K562 (cell line): ENCODE results near the gene EEF1A1. TPM values are rescaled to one million over a fixed set of nuclear protein-coding genes. Genes with fewer than 3 reads are reported as not detected.

Source experiments
- ETV5 ChIP-seq: sonication (generic); formaldehyde crosslinking; IDR thresholded peaks from 2 replicates; pipeline ENCODE4 v1.4.0; 2020; ENCODE audit warnings: low read depth, mild to moderate bottlenecking, missing genetic modification reagents
- FOXA1 ChIP-seq: fragments of 450-650 bp; IDR thresholded peaks from 2 replicates; pipeline ENCODE4 v1.6.1; 2016; ENCODE audit warnings: mild to moderate bottlenecking, borderline replicate concordance
- GATA2 ChIP-seq: sonication (generic); formaldehyde crosslinking; IDR thresholded peaks from 2 replicates; pipeline ENCODE4 v1.4.0; 2020; ENCODE audit warnings: mild to moderate bottlenecking, missing genetic modification reagents
- GATAD2B ChIP-seq: fragments of 450-650 bp; IDR thresholded peaks from 2 replicates; pipeline ENCODE4 v1.6.1; 2017; ENCODE audit warnings: mild to moderate bottlenecking, borderline replicate concordance
- HLTF ChIP-seq: fragments of 450-650 bp; IDR thresholded peaks from 2 replicates; pipeline ENCODE4 v1.6.1; 2016
- KAT8 ChIP-seq: fragments of 450-650 bp; IDR thresholded peaks from 2 replicates; pipeline ENCODE4 v1.6.1; 2016; ENCODE audit warnings: low read depth, mild to moderate bottlenecking
- NFIC ChIP-seq: fragments of 450-650 bp; IDR thresholded peaks from 2 replicates; pipeline ENCODE4 v1.6.1; 2017; ENCODE audit warnings: mild to moderate bottlenecking, inconsistent platforms
- SMARCB1 ChIP-seq: IDR thresholded peaks from 2 replicates; pipeline ENCODE4 v1.6.1; 2011; ENCODE audit warnings: improper control_type of control experiment, low read depth; ENCODE audit not compliant: insufficient read length
- STAT5A ChIP-seq: IDR thresholded peaks from 2 replicates; pipeline ENCODE4 v1.6.1; 2012; ENCODE audit warnings: low read length, inconsistent platforms, borderline replicate concordance
- ZFP30 ChIP-seq: fragments of 250-450 bp; sonication (Bioruptor Pico); IDR thresholded peaks from 2 replicates; pipeline ENCODE4 v1.8.0; 2022; ENCODE audit warnings: moderate library complexity, mild to moderate bottlenecking, inconsistent platforms, borderline replicate concordance
- ZNF184 ChIP-seq: sonication (generic); formaldehyde crosslinking; IDR thresholded peaks from 2 replicates; pipeline ENCODE4 v1.5.0; 2020; ENCODE audit warnings: missing genetic modification reagents
- ZNF324 ChIP-seq: fragments of 250-450 bp; sonication (Bioruptor Pico); IDR thresholded peaks from 2 replicates; pipeline ENCODE4 v1.4.0; 2020; ENCODE audit warnings: mild to moderate bottlenecking
- ZNF668 ChIP-seq: fragments of 250-450 bp; sonication (Bioruptor Pico); IDR thresholded peaks from 2 replicates; pipeline ENCODE4 v1.8.0; 2022; ENCODE audit warnings: mild to moderate bottlenecking, inconsistent platforms
- ZNF785 ChIP-seq: fragments of 250-450 bp; sonication (Bioruptor Pico); IDR thresholded peaks from 2 replicates; pipeline ENCODE4 v1.4.0; 2020; ENCODE audit warnings: mild to moderate bottlenecking
- polyA plus RNA-seq, 8 experiments: library from polyadenylated mRNA; depleted of rRNA in 4 of 8; stranded (reverse) in 5 of 8; unstranded in 3 of 8; fragments of >200 nt; fragmentation: Nextera tagmentation in 2 of 8; fragmentation: Illumina TruSeq in 1 of 8; extraction: Ambion mirVana in 2 of 8; extraction: Trizol in 1 of 8; gene quantifications; 2 replicates each; pipeline versions ENCODE4 v1.2.1 to v1.2.3, GENCODE V29; 2011 to 2014; ENCODE audit warnings: inconsistent platforms in 1 of 8, missing spikeins in 1 of 8
- total RNA-seq, 7 experiments: library from RNA; depleted of rRNA in 6 of 7; stranded (reverse); fragments of >200 nt in 6 of 7; fragmentation: Illumina TruSeq in 2 of 7; extraction: Trizol in 2 of 7; gene quantifications; 2 replicates each; pipeline versions ENCODE4 v1.2.1 to v1.2.3, GENCODE V29; 2011 to 2021; ENCODE audit warnings: low replicate concordance in 1 of 7
- TF ChIP-seq, protein P1 (sequence below), 2 experiments: fragments of 450-650 bp; IDR thresholded peaks; 2 replicates each; pipeline ENCODE4 v1.6.1; 2016; ENCODE audit warnings: mild to moderate bottlenecking in 2 of 2, borderline replicate concordance in 1 of 2, low read depth in 1 of 2, moderate library complexity in 1 of 2
- TF ChIP-seq, protein P2 (sequence below): sonication (generic); formaldehyde crosslinking; IDR thresholded peaks from 2 replicates; pipeline ENCODE4 v1.8.1; 2023; ENCODE audit warnings: mild to moderate bottlenecking, missing genetic modification reagents
- TF ChIP-seq, protein P3 (sequence below): fragments of 450-650 bp; conservative IDR thresholded peaks from 2 replicates; pipeline ENCODE4 v1.6.1; 2016; ENCODE audit warnings: missing genetic modification characterization, low read depth, mild to moderate bottlenecking, control low read depth, missing compliant biosample characterization

The EEF1A1 gene
- total and polyA plus RNA-seq, 9 of the 15 experiments (the other 6 are each of a cell fraction or from before 2014, with no cell fraction given) = 6,453 to 17,323 (median 11,082) TPM

DNA sequence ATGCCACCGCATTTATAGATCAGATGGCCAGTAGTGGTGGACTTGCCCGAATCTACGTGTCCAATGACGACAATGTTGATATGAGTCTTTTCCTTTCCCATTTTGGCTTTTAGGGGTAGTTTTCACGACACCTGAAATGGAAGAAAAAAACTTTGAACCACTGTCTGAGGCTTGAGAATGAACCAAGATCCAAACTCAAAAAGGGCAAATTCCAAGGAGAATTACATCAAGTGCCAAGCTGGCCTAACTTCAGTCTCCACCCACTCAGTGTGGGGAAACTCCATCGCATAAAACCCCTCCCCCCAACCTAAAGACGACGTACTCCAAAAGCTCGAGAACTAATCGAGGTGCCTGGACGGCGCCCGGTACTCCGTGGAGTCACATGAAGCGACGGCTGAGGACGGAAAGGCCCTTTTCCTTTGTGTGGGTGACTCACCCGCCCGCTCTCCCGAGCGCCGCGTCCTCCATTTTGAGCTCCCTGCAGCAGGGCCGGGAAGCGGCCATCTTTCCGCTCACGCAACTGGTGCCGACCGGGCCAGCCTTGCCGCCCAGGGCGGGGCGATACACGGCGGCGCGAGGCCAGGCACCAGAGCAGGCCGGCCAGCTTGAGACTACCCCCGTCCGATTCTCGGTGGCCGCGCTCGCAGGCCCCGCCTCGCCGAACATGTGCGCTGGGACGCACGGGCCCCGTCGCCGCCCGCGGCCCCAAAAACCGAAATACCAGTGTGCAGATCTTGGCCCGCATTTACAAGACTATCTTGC is 725 bp downstream of the EEF1A1 start (continued):
- TF ChIP-seq, protein P1, sequence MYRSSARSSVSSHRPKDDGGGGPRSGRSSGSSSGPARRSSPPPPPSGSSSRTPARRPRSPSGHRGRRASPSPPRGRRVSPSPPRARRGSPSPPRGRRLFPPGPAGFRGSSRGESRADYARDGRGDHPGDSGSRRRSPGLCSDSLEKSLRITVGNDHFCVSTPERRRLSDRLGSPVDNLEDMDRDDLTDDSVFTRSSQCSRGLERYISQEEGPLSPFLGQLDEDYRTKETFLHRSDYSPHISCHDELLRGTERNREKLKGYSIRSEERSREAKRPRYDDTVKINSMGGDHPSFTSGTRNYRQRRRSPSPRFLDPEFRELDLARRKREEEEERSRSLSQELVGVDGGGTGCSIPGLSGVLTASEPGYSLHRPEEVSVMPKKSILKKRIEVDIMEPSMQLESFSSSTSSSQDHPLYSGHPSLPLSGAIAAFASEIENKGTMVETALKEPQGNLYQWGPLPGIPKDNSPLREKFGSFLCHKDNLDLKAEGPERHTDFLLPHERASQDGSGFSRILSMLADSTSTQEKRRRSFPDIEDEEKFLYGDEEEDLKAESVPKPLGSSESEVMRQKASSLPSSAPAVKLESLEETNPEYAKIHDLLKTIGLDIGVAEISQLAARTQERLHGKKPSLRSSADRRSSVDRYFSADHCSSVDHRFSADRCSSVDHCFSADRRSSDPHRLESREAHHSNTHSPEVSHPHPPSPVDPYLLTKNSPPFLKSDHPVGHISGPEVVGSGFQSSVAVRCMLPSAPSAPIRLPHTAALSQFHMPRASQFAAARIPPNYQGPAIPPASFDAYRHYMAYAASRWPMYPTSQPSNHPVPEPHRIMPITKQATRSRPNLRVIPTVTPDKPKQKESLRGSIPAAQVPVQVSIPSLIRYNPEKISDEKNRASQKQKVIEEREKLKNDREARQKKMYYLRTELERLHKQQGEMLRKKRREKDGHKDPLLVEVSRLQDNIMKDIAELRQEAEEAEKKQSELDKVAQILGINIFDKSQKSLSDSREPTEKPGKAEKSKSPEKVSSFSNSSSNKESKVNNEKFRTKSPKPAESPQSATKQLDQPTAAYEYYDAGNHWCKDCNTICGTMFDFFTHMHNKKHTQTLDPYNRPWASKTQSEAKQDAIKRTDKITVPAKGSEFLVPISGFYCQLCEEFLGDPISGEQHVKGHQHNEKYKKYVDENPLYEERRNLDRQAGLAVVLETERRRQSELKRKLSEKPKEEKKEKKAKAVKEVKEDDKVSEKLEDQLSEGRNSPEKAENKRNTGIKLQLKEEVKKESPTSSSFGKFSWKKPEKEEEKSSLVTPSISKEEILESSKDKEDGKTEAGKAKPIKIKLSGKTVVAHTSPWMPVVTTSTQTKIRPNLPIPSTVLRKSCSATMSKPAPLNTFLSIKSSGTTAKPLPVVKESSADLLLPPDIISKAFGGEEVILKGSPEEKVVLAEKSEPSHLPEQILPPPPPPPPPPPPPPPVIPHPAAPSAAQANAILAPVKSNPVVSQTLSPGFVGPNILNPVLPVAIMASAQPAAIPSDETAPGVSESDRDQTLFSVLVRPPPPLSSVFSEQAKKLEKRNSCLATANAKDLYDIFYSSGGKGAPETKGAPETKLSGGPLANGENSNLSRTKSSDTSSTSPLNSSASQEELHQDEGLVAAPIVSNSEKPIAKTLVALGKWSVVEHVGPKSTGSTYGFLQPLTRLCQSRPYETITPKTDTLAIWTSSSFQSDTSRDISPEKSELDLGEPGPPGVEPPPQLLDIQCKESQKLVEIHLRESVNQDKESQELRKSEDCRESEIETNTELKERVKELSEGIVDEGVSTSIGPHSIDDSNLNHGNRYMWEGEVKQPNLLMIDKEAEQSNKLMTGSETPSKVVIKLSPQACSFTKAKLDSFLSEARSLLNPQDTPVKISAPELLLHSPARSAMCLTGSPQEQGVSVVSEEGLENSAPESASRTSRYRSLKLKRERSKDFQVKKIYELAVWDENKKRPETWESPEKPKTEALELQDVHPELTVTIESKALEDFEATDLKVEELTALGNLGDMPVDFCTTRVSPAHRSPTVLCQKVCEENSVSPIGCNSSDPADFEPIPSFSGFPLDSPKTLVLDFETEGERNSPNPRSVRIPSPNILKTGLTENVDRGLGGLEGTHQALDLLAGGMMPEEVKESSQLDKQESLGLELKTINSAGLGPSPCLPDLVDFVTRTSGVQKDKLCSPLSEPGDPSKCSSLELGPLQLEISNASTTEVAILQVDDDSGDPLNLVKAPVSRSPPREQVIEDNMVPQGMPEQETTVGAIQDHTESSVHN (IDR thresholded peaks at IDR 0.05; ENCODE audit: borderline replicate concordance in 1 of 2, low read depth in 1 of 2) = no peak
- TF ChIP-seq GATAD2B (no peak), NFIC (no peak), STAT5A (no peak), ZFP30 (CRISPR knock-in tag) (no peak), ZNF785 (no peak), KAT8 (no peak), ETV5 (CRISPR knock-in tag) (no peak), ZNF324 (CRISPR knock-in tag) (no peak), FOXA1 (no peak), GATA2 (CRISPR knock-in tag) (no peak), SMARCB1 (no peak), HLTF (no peak), ZNF668 (CRISPR knock-in tag) (no peak), ZNF184 (no peak)
- TF ChIP-seq, protein P2, sequence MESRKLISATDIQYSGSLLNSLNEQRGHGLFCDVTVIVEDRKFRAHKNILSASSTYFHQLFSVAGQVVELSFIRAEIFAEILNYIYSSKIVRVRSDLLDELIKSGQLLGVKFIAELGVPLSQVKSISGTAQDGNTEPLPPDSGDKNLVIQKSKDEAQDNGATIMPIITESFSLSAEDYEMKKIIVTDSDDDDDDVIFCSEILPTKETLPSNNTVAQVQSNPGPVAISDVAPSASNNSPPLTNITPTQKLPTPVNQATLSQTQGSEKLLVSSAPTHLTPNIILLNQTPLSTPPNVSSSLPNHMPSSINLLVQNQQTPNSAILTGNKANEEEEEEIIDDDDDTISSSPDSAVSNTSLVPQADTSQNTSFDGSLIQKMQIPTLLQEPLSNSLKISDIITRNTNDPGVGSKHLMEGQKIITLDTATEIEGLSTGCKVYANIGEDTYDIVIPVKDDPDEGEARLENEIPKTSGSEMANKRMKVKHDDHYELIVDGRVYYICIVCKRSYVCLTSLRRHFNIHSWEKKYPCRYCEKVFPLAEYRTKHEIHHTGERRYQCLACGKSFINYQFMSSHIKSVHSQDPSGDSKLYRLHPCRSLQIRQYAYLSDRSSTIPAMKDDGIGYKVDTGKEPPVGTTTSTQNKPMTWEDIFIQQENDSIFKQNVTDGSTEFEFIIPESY (CRISPR knock-in tag) = 0 out of 2 replicates have a peak, but pooled peaks have one; percentile 12
- TF ChIP-seq, protein P3, sequence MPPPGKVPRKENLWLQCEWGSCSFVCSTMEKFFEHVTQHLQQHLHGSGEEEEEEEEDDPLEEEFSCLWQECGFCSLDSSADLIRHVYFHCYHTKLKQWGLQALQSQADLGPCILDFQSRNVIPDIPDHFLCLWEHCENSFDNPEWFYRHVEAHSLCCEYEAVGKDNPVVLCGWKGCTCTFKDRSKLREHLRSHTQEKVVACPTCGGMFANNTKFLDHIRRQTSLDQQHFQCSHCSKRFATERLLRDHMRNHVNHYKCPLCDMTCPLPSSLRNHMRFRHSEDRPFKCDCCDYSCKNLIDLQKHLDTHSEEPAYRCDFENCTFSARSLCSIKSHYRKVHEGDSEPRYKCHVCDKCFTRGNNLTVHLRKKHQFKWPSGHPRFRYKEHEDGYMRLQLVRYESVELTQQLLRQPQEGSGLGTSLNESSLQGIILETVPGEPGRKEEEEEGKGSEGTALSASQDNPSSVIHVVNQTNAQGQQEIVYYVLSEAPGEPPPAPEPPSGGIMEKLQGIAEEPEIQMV (tag) = no peak
